C4-2B (cell line): ENCODE data around the gene ANKRD11.

Source experiments
- CTCF ChIP-seq: fragments of 450-650 bp; conservative IDR thresholded peaks from 2 replicates; pipeline ENCODE4 v1.5.1; 2017; ENCODE audit warnings: mild to moderate bottlenecking
- ZFX ChIP-seq: fragments of 450-650 bp; IDR thresholded peaks from 2 replicates; pipeline ENCODE4 v1.6.1; 2017

GRCh38 chr16:89495121-89495520, 4.8 kb upstream of the ANKRD11 start:
- TF ChIP-seq CTCF (no peak), ZFX (no peak)
